ENCODE data around the gene PMIS2.

Gene PMIS2

GRCh38 chr19:35554076-35554475 lies 31.9 kb upstream of the PMIS2 start:
- DNase-seq (ENCODE audit: extremely low read depth, insufficient read length), result no peak
- peaks cover 6% of the 10 kb centered on the region; the same call in 1 of the 2 replicates for H3K36me3 ChIP-seq (ENCODE audit: control insufficient read depth, insufficient read depth, low read length)
- H3K4me3 ChIP-seq (replicated peaks; ENCODE audit: low read depth, low read length), result no peak overlapping the region
- TF ChIP-seq, protein P1, sequence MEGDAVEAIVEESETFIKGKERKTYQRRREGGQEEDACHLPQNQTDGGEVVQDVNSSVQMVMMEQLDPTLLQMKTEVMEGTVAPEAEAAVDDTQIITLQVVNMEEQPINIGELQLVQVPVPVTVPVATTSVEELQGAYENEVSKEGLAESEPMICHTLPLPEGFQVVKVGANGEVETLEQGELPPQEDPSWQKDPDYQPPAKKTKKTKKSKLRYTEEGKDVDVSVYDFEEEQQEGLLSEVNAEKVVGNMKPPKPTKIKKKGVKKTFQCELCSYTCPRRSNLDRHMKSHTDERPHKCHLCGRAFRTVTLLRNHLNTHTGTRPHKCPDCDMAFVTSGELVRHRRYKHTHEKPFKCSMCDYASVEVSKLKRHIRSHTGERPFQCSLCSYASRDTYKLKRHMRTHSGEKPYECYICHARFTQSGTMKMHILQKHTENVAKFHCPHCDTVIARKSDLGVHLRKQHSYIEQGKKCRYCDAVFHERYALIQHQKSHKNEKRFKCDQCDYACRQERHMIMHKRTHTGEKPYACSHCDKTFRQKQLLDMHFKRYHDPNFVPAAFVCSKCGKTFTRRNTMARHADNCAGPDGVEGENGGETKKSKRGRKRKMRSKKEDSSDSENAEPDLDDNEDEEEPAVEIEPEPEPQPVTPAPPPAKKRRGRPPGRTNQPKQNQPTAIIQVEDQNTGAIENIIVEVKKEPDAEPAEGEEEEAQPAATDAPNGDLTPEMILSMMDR (IDR thresholded peaks at IDR 0.05; ENCODE audit: insufficient read depth, low read length, poor library complexity, severe bottlenecking), result no peak
- H3K27me3 ChIP-seq (replicated peaks; ENCODE audit: control insufficient read depth, insufficient read depth, low read length), result no peaks in the 10 kb centered on the region; the same call in 1 of the 2 replicates

- peaks cover 2% of the 10 kb centered on the region; the same call in 1 of the 2 replicates for H3K36me3 ChIP-seq (ENCODE audit: control insufficient read depth, insufficient read depth, low read length)
- TF ChIP-seq, protein P1 (IDR thresholded peaks at IDR 0.05; ENCODE audit: insufficient read depth, low read length, poor library complexity, severe bottlenecking), result peak; percentile 43
- no peaks in the 10 kb centered on the region; the same call in 1 of the 2 replicates for H3K27me3 ChIP-seq (replicated peaks; ENCODE audit: control insufficient read depth, insufficient read depth, low read length)
- no peak overlapping the region for H3K4me3 ChIP-seq (replicated peaks; ENCODE audit: low read depth, low read length)
- DNase-seq (ENCODE audit: extremely low read depth, insufficient read length), result no peak
These were observed 30.5 kb upstream of the PMIS2 start for GRCh38 chr19:35555301-35556005.

DNA sequence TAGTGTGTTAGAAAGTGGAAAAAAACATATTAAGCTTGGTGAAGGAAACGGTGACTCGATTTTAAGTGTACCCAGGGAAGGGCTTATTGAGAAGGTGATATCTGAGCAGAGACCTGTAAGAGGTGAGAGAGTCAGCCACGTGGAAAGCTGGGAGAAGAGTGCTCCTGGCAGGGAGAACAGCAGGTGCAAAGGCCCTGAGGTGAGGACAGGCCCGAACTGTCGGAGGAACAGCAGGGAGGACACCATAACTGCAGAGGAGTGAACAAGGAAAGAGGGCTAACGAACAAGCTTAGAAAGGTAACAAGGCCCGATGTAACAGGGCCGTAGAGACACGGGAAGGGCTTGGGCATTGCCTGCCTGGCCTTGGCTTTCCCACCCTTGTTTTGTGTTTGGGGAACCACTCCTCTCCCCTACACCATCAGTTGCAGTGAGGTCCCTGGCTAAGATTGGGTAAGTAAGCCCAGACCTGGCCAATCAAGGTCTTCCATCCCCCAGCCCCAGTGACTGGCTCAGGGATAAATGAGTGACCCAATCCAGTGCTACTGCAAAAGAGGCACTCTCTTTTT lies 29.9 kb upstream of the PMIS2 start:
- no peaks in the 10 kb centered on the region; the same call in 1 of the 2 replicates for H3K36me3 ChIP-seq (ENCODE audit: control insufficient read depth, insufficient read depth, low read length)
- TF ChIP-seq, protein P1 (IDR thresholded peaks at IDR 0.05; ENCODE audit: insufficient read depth, low read length, poor library complexity, severe bottlenecking), result no peak
- no peak overlapping the region for H3K4me3 ChIP-seq (replicated peaks; ENCODE audit: low read depth, low read length)
- H3K27me3 ChIP-seq (replicated peaks; ENCODE audit: control insufficient read depth, insufficient read depth, low read length), result no peaks in the 10 kb centered on the region; the same call in 1 of the 2 replicates
- no peak for DNase-seq (ENCODE audit: extremely low read depth, insufficient read length)

DNA sequence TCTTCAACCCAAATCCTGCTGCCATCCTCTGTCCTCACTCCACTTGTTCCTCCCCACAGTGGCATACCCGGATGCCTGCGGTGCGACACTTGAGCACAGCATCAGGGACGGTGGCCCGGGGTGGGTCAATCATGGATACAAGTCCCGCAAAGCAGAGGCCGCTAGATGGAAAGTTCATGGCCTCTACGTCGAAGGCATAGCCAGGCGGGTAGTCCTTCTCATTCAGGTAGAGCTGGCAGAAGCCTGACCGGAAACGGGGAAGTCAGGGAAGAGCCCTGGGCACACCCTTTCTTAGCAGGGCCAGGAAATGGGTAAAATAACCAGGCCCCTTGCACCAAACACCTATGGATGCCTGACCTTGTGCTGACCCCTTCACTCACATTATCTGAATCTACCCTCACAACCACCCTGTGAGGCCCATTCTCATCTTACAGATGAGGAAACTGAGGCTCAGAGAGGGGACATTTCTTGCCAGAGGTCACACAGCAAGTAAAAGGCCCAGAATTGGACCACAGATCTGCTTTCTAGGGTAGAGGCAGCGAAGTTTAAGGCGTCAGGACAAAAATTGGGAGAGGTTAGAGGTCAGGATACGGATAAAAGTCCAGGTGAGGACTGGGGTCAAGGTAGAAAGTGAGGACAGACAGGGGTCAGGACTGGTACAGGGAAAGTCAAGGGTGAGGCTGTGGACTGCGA lies 29.0 kb upstream of the PMIS2 start:
- TF ChIP-seq, protein P1 (IDR thresholded peaks at IDR 0.05; ENCODE audit: insufficient read depth, low read length, poor library complexity, severe bottlenecking), result no peak
- Histone ChIP-seq H3K27me3 (replicated peaks; ENCODE audit: control insufficient read depth, insufficient read depth, low read length) (no peaks in the 10 kb centered on the region; the same call in 1 of the 2 replicates), H3K36me3 (ENCODE audit: control insufficient read depth, insufficient read depth, low read length) (no peaks in the 10 kb centered on the region), H3K4me3 (replicated peaks; ENCODE audit: low read depth, low read length) (no peak overlapping the region)
- no peak for DNase-seq (ENCODE audit: extremely low read depth, insufficient read length)

GRCh38 chr19:35557539-35558399 lies 28.2 kb upstream of the PMIS2 start:
- H3K4me3 ChIP-seq (replicated peaks; ENCODE audit: low read depth, low read length), result peak overlapping the region; percentile 16

More at GRCh38 chr19:35557539-35558399, 28.2 kb upstream of the PMIS2 start:
- TF ChIP-seq, protein P1 (IDR thresholded peaks at IDR 0.05; ENCODE audit: insufficient read depth, low read length, poor library complexity, severe bottlenecking), result peak; percentile 14
- no peaks in the 10 kb centered on the region; the same call in 1 of the 2 replicates for H3K27me3 ChIP-seq (replicated peaks; ENCODE audit: control insufficient read depth, insufficient read depth, low read length)
- peak; percentile 82 for DNase-seq (ENCODE audit: extremely low read depth, insufficient read length)
- no peaks in the 10 kb centered on the region for H3K36me3 ChIP-seq (ENCODE audit: control insufficient read depth, insufficient read depth, low read length)
